Activated gamma-delta T cell (primary cell): ENCODE measurements around the gene ERBB3.

Source experiments
- DNase-seq: peaks from one replicate; lab custom pipeline; 2025; lab: John Stamatoyannopoulos, UW

Gene ERBB3

GRCh38 chr12:56130876-56131275 is 50.9 kb downstream of the ERBB3 start:
- DNase-seq = no peak

- no peak for DNase-seq
Measured at GRCh38 chr12:56134897-56135296, 54.9 kb downstream of the ERBB3 start.

DNA sequence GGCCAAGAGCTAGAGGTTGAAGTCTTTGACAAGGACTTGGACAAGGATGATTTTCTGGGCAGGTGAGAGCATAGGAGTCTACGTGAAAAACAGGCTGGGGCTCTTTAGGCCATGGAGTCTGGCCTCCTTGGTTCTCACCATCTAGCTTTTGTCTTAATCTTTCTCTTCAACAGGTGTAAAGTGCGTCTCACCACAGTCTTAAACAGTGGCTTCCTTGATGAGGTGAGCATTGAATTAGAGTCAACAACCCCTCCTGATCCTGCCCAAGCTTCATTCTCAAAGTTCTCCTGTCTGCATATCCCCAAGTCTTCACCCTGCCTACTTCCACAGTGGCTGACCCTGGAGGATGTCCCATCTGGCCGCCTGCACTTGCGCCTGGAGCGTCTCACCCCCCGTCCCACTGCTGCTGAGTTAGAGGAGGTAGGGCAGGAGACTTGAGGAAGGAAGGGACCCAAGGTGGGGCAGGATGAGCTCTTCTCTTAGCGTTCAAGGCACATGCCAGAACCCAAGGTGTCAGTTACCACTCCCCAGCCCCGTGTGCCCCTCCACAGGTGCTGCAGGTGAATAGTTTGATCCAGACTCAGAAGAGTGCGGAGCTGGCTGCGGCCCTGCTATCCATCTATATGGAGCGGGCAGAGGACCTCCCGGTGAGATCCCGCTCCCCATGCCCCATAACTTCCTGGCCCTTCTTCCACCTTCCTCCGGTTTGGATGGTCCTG is 58.0 kb downstream of the ERBB3 start:
- no peak for DNase-seq

DNA sequence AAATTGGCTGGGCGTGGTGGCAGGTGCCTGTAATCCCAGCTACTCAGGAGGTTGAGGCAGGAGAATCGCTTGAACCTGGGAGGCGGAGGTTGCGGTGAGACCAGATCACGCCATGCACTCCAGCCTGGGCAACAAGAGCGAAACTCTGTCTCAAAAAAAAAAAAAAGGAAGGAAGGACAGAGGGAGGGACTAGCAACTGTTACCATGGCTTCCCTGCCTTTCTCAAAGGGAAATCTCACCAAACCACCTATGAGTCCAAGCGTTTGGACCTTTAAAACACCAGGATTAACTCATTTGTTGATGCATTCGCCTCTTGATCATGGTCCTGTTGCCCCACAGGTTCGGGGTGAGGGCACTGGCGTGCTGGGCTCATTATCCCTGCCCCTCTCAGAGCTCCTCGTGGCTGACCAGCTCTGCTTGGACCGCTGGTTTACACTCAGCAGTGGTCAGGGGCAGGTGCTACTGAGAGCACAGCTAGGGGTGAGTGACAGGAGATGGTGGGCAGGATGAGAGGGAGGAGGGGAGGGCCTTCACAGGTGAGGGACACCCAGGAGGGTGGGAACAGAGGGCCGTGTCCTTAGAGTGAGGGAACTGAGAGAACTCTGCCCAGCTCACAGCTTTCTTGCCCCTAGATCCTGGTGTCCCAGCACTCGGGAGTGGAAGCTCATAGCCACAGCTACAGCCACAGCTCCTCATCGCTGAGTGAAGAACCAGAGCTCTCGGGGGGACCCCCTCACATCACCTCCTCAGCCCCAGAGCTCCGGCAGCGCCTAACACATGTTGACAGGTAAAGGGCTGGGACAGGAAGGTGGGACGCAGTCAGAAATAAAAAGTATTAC is 62.2 kb downstream of the ERBB3 start:
- DNase-seq = no peak

GRCh38 chr12:56143217-56143616 is 63.3 kb downstream of the ERBB3 start:
- no peak for DNase-seq

- no peak for DNase-seq
Measured at GRCh38 chr12:56143870-56144269, 63.9 kb downstream of the ERBB3 start.

GRCh38 chr12:56145217-56145616 is 65.3 kb downstream of the ERBB3 start:
- no peak for DNase-seq

GRCh38 chr12:56146492-56147460 is 66.8 kb downstream of the ERBB3 start:
- DNase-seq = no peak

DNA sequence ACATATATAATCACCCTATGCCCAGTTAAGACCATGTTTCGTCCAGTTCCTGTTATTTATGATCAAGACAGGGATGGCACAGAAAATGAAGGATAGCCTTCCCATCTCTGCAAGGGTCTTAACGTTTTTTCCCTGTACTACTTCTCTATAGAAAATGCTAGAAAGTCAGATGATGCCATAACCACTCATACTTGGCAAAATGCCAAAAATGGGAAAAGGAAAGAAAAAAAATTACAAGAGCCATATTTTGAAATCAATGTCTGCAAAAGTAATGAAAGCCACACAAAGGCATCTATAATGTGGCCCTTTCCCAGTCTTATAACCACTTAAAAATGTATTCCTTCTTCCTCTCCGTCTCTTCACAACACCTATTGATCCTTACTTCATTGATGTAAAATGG is 70.6 kb downstream of the ERBB3 start:
- no peak for DNase-seq

DNA sequence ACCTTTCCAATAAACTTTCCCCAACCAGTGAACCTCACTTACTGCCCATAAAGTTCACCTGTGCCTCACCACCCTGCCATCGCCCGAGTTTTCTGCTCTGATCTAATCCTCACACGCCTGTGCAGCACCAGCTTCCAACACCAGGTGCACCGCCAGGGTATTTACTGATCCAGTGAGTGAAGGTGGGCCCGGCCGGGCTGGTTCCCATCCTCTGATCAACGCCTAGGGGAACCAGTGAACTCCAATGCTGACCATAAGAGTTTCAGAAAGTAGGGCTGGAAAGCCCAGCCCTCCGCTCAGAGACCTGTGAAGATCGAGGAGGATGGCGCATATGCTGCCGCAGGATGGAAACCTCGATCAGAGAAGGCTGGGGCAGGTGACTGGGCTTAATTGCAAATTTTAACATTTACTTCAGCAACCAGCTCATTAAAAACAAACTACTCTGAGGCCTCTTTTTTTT is 71.7 kb downstream of the ERBB3 start:
- DNase-seq = no peak

DNA sequence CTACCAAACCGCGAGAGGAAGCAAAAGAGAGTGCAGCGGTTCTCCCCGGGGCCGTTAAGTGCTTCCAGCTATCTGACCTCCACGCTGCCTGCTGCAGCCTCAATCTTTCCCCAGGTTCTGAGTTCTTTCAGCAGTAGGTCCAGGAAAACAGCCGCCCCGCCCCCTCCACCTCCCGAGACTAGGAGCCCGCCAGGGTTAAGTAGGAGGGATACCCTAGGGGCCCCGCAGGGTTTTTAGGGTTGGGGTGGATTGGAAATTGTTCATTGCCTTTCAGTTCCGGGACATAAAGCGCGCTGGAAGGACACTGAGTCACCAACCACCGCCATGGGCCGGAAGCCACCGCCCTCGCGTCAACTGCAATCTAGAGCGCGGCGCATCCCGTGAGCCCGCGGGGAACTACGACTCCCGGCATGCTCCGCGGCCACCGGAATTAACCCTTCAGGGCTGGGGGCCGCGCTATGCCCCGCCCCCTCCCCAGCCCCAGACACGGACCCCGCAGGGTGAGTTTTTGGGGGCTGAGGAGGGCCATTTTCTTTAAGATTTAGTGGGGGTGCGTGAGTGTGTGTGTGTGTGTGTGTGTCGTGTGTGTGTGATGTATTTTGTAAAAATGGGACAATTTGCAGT is 72.3 kb downstream of the ERBB3 start, which contains the start of gene MYL6B:
Gene MYL6B (plus strand): TSS at position 456 of the 624 bp plus-strand sequence. CDS start 1,332 bp downstream, outside the sequence.
- DNase-seq = peak; percentile 87
